HEK293 (cell line): ENCODE measurements around the gene TRDMT1.
A peak's percentile ranks its signal among the peaks of the same experiment; 100 is the strongest.

ENCODE experiments used
- ELK4 ChIP-seq: IDR thresholded peaks from 2 replicates; pipeline ENCODE4 v1.6.1; 2011; ENCODE audit warnings: mild to moderate bottlenecking, low read depth, low read length, borderline replicate concordance
- GLIS2 ChIP-seq: fragments of 450-650 bp; formaldehyde crosslinking; IDR thresholded peaks from 2 replicates; pipeline ENCODE4 v1.5.1; 2016; ENCODE audit warnings: missing biosample characterization, missing genetic modification characterization
- HOXA7 ChIP-seq: sonication (generic); formaldehyde crosslinking; IDR thresholded peaks from 2 replicates; pipeline ENCODE4 v1.8.1; 2022; ENCODE audit warnings: missing genetic modification reagents, borderline replicate concordance
- IKZF3 ChIP-seq: fragments of 450-650 bp; IDR thresholded peaks from 2 replicates; pipeline ENCODE4 v1.5.0; 2018; ENCODE audit warnings: missing biosample characterization, mild to moderate bottlenecking, missing genetic modification characterization, moderate library complexity
- KLF1 ChIP-seq: fragments of 450-650 bp; formaldehyde crosslinking; IDR thresholded peaks from 2 replicates; pipeline ENCODE4 v1.5.1; 2016; ENCODE audit warnings: missing biosample characterization, missing genetic modification characterization
- KLF10 ChIP-seq: fragments of 450-650 bp; IDR thresholded peaks from 2 replicates; pipeline ENCODE4 v1.5.1; 2018; ENCODE audit warnings: missing biosample characterization, mild to moderate bottlenecking, missing genetic modification characterization
- WT1 ChIP-seq: fragments of 450-650 bp; formaldehyde crosslinking; IDR thresholded peaks from 2 replicates; pipeline ENCODE4 v1.5.1; 2016; ENCODE audit warnings: missing biosample characterization, missing genetic modification characterization
- ZFP3 ChIP-seq: fragments of 450-650 bp; formaldehyde crosslinking; IDR thresholded peaks from 2 replicates; pipeline ENCODE4 v1.5.1; 2016; ENCODE audit warnings: low read depth, missing biosample characterization, missing genetic modification characterization
- ZIC2 ChIP-seq: fragments of 450-650 bp; formaldehyde crosslinking; IDR thresholded peaks from 2 replicates; pipeline ENCODE4 v1.5.1; 2016; ENCODE audit warnings: missing biosample characterization, missing genetic modification characterization
- ZNF202 ChIP-seq: fragments of 450-650 bp; formaldehyde crosslinking; IDR thresholded peaks from 2 replicates; pipeline ENCODE4 v1.5.1; 2016; ENCODE audit warnings: missing biosample characterization, missing genetic modification characterization, borderline replicate concordance
- ZNF211 ChIP-seq: fragments of 450-650 bp; formaldehyde crosslinking; IDR thresholded peaks from 2 replicates; pipeline ENCODE4 v1.5.1; 2016; ENCODE audit warnings: low read depth, missing biosample characterization, missing genetic modification characterization
- ZNF366 ChIP-seq: fragments of 450-650 bp; formaldehyde crosslinking; conservative IDR thresholded peaks from 2 replicates; pipeline ENCODE4 v1.5.1; 2016; ENCODE audit warnings: missing biosample characterization, missing genetic modification characterization
- ZNF426 ChIP-seq: fragments of 450-650 bp; formaldehyde crosslinking; IDR thresholded peaks from 2 replicates; pipeline ENCODE4 v1.5.1; 2017; ENCODE audit warnings: missing biosample characterization, missing genetic modification characterization, mild to moderate bottlenecking, inconsistent platforms, moderate library complexity
- ZNF518A ChIP-seq: fragments of 450-650 bp; formaldehyde crosslinking; conservative IDR thresholded peaks from 2 replicates; pipeline ENCODE4 v1.5.1; 2016; ENCODE audit warnings: low read depth, missing biosample characterization, missing genetic modification characterization
- ZNF544 ChIP-seq: fragments of 450-650 bp; formaldehyde crosslinking; IDR thresholded peaks from 2 replicates; pipeline ENCODE4 v1.5.0; 2017; ENCODE audit warnings: missing biosample characterization, missing genetic modification characterization
- ZNF555 ChIP-seq: fragments of 450-650 bp; formaldehyde crosslinking; conservative IDR thresholded peaks from 2 replicates; pipeline ENCODE4 v1.5.1; 2017; ENCODE audit warnings: missing biosample characterization, mild to moderate bottlenecking, missing genetic modification characterization, inconsistent platforms
- ZNF785 ChIP-seq: fragments of 450-650 bp; formaldehyde crosslinking; IDR thresholded peaks from 2 replicates; pipeline ENCODE4 v1.5.1; 2016; ENCODE audit warnings: missing biosample characterization, missing genetic modification characterization
- TF ChIP-seq, protein P1 (sequence below): fragments of 450-650 bp; formaldehyde crosslinking; IDR thresholded peaks from 2 replicates; pipeline ENCODE4 v1.5.1; 2016; ENCODE audit warnings: missing biosample characterization, missing genetic modification characterization, borderline replicate concordance
- TF ChIP-seq, protein P2 (sequence below): fragments of 450-650 bp; formaldehyde crosslinking; IDR thresholded peaks from 2 replicates; pipeline ENCODE4 v1.5.1; 2016; ENCODE audit warnings: missing biosample characterization, missing genetic modification characterization
- TF ChIP-seq, protein P3 (sequence below): fragments of 450-650 bp; formaldehyde crosslinking; IDR thresholded peaks from 2 replicates; pipeline ENCODE4 v1.5.1; 2017; ENCODE audit warnings: missing biosample characterization, missing genetic modification characterization
- TF ChIP-seq, protein P4 (sequence below): fragments of 450-650 bp; formaldehyde crosslinking; IDR thresholded peaks from 2 replicates; pipeline ENCODE4 v1.5.1; 2016; ENCODE audit warnings: missing biosample characterization, missing genetic modification characterization

Gene TRDMT1

DNA sequence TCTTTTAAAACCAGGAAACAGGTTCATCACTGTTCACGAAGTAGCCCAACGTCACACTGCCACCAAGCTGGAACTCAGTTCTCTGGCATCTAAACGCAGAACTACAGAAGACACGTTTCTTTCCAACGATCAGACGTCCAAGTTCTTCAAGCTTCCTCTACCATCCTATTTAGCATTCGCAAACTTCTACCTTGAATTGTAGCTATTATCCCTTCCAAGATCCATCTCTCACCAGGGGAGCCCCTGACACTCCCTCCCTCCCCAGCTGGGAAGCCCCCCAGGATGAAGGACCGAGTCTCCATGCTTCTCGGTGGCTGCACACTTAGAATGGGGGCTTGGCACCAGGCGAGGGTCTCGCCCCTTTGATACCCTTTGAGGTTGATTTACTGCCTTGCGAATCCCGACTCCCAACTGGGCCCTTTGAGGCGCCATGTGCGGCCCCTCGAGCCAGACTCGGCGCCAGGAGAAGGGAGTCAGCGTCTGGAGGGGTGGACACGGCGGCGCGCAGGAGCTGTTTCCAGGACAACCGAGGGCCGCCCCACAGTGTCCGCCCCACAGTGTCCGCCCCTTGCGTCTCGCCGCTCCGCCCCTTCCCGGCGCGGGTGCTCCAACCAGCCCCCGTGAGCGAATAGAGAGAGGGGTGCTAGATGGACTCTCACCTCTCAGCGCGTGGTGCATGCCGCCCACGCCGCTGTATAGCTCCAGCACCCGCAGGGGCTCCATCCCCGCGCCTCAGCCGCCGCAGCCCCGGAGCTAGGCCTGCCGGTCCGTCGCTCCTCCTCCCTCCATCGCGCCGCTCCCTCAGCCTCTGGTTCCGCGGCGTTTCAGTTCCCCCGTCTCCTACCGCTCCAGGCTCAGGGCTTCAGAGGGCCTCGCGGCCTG, at the start of gene TRDMT1 (continued):
- TF ChIP-seq, protein P1, sequence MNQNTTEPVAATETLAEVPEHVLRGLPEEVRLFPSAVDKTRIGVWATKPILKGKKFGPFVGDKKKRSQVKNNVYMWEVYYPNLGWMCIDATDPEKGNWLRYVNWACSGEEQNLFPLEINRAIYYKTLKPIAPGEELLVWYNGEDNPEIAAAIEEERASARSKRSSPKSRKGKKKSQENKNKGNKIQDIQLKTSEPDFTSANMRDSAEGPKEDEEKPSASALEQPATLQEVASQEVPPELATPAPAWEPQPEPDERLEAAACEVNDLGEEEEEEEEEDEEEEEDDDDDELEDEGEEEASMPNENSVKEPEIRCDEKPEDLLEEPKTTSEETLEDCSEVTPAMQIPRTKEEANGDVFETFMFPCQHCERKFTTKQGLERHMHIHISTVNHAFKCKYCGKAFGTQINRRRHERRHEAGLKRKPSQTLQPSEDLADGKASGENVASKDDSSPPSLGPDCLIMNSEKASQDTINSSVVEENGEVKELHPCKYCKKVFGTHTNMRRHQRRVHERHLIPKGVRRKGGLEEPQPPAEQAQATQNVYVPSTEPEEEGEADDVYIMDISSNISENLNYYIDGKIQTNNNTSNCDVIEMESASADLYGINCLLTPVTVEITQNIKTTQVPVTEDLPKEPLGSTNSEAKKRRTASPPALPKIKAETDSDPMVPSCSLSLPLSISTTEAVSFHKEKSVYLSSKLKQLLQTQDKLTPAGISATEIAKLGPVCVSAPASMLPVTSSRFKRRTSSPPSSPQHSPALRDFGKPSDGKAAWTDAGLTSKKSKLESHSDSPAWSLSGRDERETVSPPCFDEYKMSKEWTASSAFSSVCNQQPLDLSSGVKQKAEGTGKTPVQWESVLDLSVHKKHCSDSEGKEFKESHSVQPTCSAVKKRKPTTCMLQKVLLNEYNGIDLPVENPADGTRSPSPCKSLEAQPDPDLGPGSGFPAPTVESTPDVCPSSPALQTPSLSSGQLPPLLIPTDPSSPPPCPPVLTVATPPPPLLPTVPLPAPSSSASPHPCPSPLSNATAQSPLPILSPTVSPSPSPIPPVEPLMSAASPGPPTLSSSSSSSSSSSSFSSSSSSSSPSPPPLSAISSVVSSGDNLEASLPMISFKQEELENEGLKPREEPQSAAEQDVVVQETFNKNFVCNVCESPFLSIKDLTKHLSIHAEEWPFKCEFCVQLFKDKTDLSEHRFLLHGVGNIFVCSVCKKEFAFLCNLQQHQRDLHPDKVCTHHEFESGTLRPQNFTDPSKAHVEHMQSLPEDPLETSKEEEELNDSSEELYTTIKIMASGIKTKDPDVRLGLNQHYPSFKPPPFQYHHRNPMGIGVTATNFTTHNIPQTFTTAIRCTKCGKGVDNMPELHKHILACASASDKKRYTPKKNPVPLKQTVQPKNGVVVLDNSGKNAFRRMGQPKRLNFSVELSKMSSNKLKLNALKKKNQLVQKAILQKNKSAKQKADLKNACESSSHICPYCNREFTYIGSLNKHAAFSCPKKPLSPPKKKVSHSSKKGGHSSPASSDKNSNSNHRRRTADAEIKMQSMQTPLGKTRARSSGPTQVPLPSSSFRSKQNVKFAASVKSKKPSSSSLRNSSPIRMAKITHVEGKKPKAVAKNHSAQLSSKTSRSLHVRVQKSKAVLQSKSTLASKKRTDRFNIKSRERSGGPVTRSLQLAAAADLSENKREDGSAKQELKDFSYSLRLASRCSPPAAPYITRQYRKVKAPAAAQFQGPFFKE: no peak
- peak; percentile 89 for TF ChIP-seq ZNF785 (tag by site-specific recombination)
- no peak for TF ChIP-seq ZNF555
- TF ChIP-seq HOXA7 (CRISPR knock-in tag): no peak; the same call in 1 of the 2 replicates
- peak; percentile 91 for TF ChIP-seq ZNF518A (tag by site-specific recombination)
- peak; percentile 96 for TF ChIP-seq KLF1 (tag by site-specific recombination)
- TF ChIP-seq ZNF211 (tag by site-specific recombination): no peak
- TF ChIP-seq ZNF544 (tag by site-specific recombination): no peak
- peak; percentile 76; the same call in 1 of the 2 replicates for TF ChIP-seq WT1
- peak; percentile 99 for TF ChIP-seq GLIS2 (tag by site-specific recombination)
- TF ChIP-seq ZNF426 (tag by site-specific recombination): no peak
- no peak for TF ChIP-seq ZNF202 (tag by site-specific recombination)
- TF ChIP-seq, protein P2, sequence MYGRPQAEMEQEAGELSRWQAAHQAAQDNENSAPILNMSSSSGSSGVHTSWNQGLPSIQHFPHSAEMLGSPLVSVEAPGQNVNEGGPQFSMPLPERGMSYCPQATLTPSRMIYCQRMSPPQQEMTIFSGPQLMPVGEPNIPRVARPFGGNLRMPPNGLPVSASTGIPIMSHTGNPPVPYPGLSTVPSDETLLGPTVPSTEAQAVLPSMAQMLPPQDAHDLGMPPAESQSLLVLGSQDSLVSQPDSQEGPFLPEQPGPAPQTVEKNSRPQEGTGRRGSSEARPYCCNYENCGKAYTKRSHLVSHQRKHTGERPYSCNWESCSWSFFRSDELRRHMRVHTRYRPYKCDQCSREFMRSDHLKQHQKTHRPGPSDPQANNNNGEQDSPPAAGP (tag by site-specific recombination): peak; percentile 99
- peak; percentile 85 for TF ChIP-seq IKZF3
- peak; percentile 68 for TF ChIP-seq ZNF366 (tag by site-specific recombination)
- TF ChIP-seq, protein P3, sequence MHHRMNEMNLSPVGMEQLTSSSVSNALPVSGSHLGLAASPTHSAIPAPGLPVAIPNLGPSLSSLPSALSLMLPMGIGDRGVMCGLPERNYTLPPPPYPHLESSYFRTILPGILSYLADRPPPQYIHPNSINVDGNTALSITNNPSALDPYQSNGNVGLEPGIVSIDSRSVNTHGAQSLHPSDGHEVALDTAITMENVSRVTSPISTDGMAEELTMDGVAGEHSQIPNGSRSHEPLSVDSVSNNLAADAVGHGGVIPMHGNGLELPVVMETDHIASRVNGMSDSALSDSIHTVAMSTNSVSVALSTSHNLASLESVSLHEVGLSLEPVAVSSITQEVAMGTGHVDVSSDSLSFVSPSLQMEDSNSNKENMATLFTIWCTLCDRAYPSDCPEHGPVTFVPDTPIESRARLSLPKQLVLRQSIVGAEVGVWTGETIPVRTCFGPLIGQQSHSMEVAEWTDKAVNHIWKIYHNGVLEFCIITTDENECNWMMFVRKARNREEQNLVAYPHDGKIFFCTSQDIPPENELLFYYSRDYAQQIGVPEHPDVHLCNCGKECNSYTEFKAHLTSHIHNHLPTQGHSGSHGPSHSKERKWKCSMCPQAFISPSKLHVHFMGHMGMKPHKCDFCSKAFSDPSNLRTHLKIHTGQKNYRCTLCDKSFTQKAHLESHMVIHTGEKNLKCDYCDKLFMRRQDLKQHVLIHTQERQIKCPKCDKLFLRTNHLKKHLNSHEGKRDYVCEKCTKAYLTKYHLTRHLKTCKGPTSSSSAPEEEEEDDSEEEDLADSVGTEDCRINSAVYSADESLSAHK: peak; percentile 71; the same call in 1 of the 2 replicates
- no peak; the same call in none of the 2 replicates for TF ChIP-seq KLF10 (tag by site-specific recombination)
- no peak for TF ChIP-seq ZFP3 (tag by site-specific recombination)
- TF ChIP-seq, protein P4, sequence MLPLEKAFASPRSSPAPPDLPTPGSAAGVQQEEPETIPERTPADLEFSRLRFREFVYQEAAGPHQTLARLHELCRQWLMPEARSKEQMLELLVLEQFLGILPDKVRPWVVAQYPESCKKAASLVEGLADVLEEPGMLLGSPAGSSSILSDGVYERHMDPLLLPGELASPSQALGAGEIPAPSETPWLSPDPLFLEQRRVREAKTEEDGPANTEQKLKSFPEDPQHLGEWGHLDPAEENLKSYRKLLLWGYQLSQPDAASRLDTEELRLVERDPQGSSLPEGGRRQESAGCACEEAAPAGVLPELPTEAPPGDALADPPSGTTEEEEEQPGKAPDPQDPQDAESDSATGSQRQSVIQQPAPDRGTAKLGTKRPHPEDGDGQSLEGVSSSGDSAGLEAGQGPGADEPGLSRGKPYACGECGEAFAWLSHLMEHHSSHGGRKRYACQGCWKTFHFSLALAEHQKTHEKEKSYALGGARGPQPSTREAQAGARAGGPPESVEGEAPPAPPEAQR (tag by site-specific recombination): 0 out of 2 replicates have a peak, but pooled peaks have one; percentile 74
- TF ChIP-seq ZIC2 (tag by site-specific recombination): peak; percentile 77
- no peak for TF ChIP-seq ELK4
